ENCODE data around the gene DCAF17.

DCAF17 gene

DNA sequence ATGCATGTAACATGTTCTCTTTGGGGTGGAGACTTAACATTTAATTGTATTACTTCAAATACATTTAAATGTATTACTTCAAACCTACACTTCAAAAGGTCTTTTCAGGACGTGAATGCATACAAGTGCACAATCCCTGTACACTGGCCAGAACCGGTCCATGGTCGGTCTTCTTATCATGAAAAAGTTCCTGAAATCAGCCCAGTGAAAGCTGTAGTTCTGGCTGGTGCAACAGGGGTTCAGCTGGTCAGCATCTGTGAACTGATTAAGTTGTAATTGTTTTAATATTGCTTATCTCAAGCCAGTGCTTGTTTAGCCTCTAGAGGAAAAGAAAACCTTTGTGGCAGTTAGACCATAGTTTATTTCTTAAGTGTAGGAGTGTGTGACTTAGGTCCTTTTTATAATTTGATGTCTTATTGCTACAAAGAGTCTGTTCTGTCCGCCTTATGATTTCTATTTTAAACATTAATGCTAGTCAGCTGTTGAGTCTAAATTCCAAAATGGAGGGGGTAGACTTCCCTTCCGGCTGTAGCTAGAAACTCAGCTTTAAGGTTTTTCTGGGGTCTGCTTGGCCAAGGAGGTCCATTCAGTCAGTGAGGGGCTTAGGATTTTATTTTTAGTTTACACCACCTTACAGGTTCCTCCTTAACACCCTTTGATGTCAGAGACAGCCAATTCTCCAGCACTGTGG, 87.5 kb downstream of the DCAF17 start:
- Histone ChIP-seq H3K4me3 (ENCODE audit: low read depth, low read length, poor library complexity, severe bottlenecking) (no peak overlapping the region), H3K27ac (ENCODE audit: low read depth, low read length, poor library complexity, severe bottlenecking) (no peak overlapping the region), H3F3A (ENCODE audit: insufficient read depth, low read length) (no peaks in the 10 kb centered on the region), H3K4me2 (ENCODE audit: low read length) (peak overlapping the region; percentile 50; the same call in 1 of the 2 replicates), H3K4me1 (ENCODE audit: insufficient read depth, low read length, severe bottlenecking) (no peaks in the 10 kb centered on the region), H3K79me2 (ENCODE audit: insufficient read depth, low read length) (no peaks in the 10 kb centered on the region), H3K9me2 (ENCODE audit: low read depth, low read length) (no peaks in the 10 kb centered on the region), H3K27me3 (ENCODE audit: insufficient read depth, low read length) (peaks cover 6% of the 10 kb centered on the region; the same call in 1 of the 2 replicates), H3K9me3 (ENCODE audit: low read length) (no peaks in the 10 kb centered on the region), H3K36me3 (ENCODE audit: insufficient read depth, low read length) (no peaks in the 10 kb centered on the region), H2AFZ (ENCODE audit: low read length) (no peak overlapping the region), H4K20me1 (ENCODE audit: insufficient read depth, low read length) (no peaks in the 10 kb centered on the region), H3K9ac (ENCODE audit: low read length) (no peak overlapping the region)
- TF ChIP-seq EZH2 (IDR thresholded peaks at IDR 0.05; ENCODE audit: borderline replicate concordance, low read length) = no peak
- TF ChIP-seq, protein P1, sequence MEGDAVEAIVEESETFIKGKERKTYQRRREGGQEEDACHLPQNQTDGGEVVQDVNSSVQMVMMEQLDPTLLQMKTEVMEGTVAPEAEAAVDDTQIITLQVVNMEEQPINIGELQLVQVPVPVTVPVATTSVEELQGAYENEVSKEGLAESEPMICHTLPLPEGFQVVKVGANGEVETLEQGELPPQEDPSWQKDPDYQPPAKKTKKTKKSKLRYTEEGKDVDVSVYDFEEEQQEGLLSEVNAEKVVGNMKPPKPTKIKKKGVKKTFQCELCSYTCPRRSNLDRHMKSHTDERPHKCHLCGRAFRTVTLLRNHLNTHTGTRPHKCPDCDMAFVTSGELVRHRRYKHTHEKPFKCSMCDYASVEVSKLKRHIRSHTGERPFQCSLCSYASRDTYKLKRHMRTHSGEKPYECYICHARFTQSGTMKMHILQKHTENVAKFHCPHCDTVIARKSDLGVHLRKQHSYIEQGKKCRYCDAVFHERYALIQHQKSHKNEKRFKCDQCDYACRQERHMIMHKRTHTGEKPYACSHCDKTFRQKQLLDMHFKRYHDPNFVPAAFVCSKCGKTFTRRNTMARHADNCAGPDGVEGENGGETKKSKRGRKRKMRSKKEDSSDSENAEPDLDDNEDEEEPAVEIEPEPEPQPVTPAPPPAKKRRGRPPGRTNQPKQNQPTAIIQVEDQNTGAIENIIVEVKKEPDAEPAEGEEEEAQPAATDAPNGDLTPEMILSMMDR (IDR thresholded peaks at IDR 0.05; ENCODE audit: low read length) = no peak

GRCh38 chr2:171522052-171522787, 88.2 kb downstream of the DCAF17 start, which contains the start of gene CYBRD1:
Gene CYBRD1 (plus strand): TSS chr2:171522474. CDS start chr2:171522546, 72 bp downstream.
- peak within 1 kb of the TSS; percentile 34 for H3K4me3 ChIP-seq (ENCODE audit: low read depth, low read length, poor library complexity, severe bottlenecking)
- H3K79me2 ChIP-seq (ENCODE audit: insufficient read depth, low read length) = no peaks in the 10 kb centered on the region
- H3K9me3 ChIP-seq (ENCODE audit: low read length) = no peaks in the 10 kb centered on the region
- H3K9ac ChIP-seq (ENCODE audit: low read length) = no peak within 1 kb of the TSS
- H3K4me1 ChIP-seq (ENCODE audit: insufficient read depth, low read length, severe bottlenecking) = no peaks in the 10 kb centered on the region
- no peaks in the 10 kb centered on the region for H3F3A ChIP-seq (ENCODE audit: insufficient read depth, low read length)
- peaks cover 6% of the 10 kb centered on the region; the same call in 1 of the 2 replicates for H3K27me3 ChIP-seq (ENCODE audit: insufficient read depth, low read length)
- no peak within 1 kb of the TSS for H2AFZ ChIP-seq (ENCODE audit: low read length)
- no peak within 1 kb of the TSS for H3K27ac ChIP-seq (ENCODE audit: low read depth, low read length, poor library complexity, severe bottlenecking)
- H3K4me2 ChIP-seq (ENCODE audit: low read length) = peak within 1 kb of the TSS; percentile 50
- H3K36me3 ChIP-seq (ENCODE audit: insufficient read depth, low read length) = no peaks in the 10 kb centered on the region
- TF ChIP-seq EZH2 (IDR thresholded peaks at IDR 0.05; ENCODE audit: borderline replicate concordance, low read length) = no peak
- TF ChIP-seq, protein P1 (IDR thresholded peaks at IDR 0.05; ENCODE audit: low read length) = no peak
- H4K20me1 ChIP-seq (ENCODE audit: insufficient read depth, low read length) = no peaks in the 10 kb centered on the region
- H3K9me2 ChIP-seq (ENCODE audit: low read depth, low read length) = no peaks in the 10 kb centered on the region

- H2AFZ ChIP-seq (ENCODE audit: low read length) = no peak overlapping the region
- TF ChIP-seq EZH2 (IDR thresholded peaks at IDR 0.05; ENCODE audit: borderline replicate concordance, low read length) = no peak
- TF ChIP-seq, protein P1 (IDR thresholded peaks at IDR 0.05; ENCODE audit: low read length) = no peak
- peaks cover 6% of the 10 kb centered on the region; the same call in 1 of the 2 replicates for H3K27me3 ChIP-seq (ENCODE audit: insufficient read depth, low read length)
- no peaks in the 10 kb centered on the region for H3K9me3 ChIP-seq (ENCODE audit: low read length)
- no peaks in the 10 kb centered on the region for H3K36me3 ChIP-seq (ENCODE audit: insufficient read depth, low read length)
- H4K20me1 ChIP-seq (ENCODE audit: insufficient read depth, low read length) = no peaks in the 10 kb centered on the region
- H3K9me2 ChIP-seq (ENCODE audit: low read depth, low read length) = no peaks in the 10 kb centered on the region
- H3K9ac ChIP-seq (ENCODE audit: low read length) = no peak overlapping the region
- H3K27ac ChIP-seq (ENCODE audit: low read depth, low read length, poor library complexity, severe bottlenecking) = no peak overlapping the region
- H3K79me2 ChIP-seq (ENCODE audit: insufficient read depth, low read length) = no peaks in the 10 kb centered on the region
- peak overlapping the region; percentile 50 for H3K4me2 ChIP-seq (ENCODE audit: low read length)
- no peaks in the 10 kb centered on the region for H3K4me1 ChIP-seq (ENCODE audit: insufficient read depth, low read length, severe bottlenecking)
- H3F3A ChIP-seq (ENCODE audit: insufficient read depth, low read length) = no peaks in the 10 kb centered on the region
- peak overlapping the region; percentile 34 for H3K4me3 ChIP-seq (ENCODE audit: low read depth, low read length, poor library complexity, severe bottlenecking)
Measured at GRCh38 chr2:171522788-171523087, 88.7 kb downstream of the DCAF17 start.

Measured in OCI-LY1 (cell line).